ENCODE data around the gene PRKAR1B.
"Not testable (repeated sequence)": the region's sequence is repeated elsewhere in the genome, so short reads cannot be mapped to it uniquely, and the experiment has no call there.

PRKAR1B gene

DNA sequence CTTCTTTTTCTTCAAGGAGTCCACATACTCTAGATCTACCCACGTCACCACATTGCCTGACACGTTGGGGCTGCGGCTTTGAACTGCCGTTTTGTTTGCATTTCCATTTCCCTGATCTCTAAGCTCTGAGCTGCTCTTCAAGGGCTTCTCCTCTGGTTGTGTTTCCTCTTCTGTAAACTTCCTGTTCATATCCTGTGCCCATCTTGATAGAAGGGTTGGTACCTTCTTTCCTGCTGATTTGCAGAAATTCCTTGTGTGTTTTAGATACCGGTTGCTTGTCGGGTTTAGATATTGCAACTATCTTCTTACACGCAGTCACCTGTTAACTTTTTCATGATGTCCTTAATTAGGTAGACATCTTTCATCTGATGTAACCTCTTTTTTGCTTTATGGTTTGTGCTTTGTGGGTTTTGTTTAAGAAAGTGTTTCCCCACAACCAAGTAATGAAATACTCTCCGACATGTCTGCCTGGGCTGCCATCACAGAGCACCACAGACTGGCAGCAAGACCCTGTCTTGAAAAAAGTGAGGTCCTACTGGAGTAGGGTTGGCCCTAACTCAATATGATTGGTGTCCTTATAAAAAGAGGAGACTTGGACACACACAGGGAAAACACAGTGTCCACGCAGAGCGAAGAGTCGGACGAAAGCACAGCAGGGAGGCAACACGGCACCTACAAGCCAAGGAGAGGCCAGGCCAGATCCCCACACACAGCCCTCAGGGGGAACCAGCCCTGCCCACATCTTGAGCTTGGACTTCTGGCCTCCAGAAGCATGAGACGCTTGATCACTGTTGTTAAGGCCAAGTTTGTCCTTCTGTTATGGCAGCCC lies 108.3 kb downstream of the PRKAR1B start:
- DNase-seq: no peak

- no peak for DNase-seq
These were observed 109.2 kb downstream of the PRKAR1B start for GRCh38 chr7:617614-618538.

- no peak for DNase-seq
These were observed 113.5 kb downstream of the PRKAR1B start for GRCh38 chr7:613442-614140.

- not testable (repeated sequence) for DNase-seq
These were observed 115.2 kb downstream of the PRKAR1B start for GRCh38 chr7:611837-612236.

- no peak for DNase-seq
These were observed 115.7 kb downstream of the PRKAR1B start for GRCh38 chr7:611281-611810.

DNA sequence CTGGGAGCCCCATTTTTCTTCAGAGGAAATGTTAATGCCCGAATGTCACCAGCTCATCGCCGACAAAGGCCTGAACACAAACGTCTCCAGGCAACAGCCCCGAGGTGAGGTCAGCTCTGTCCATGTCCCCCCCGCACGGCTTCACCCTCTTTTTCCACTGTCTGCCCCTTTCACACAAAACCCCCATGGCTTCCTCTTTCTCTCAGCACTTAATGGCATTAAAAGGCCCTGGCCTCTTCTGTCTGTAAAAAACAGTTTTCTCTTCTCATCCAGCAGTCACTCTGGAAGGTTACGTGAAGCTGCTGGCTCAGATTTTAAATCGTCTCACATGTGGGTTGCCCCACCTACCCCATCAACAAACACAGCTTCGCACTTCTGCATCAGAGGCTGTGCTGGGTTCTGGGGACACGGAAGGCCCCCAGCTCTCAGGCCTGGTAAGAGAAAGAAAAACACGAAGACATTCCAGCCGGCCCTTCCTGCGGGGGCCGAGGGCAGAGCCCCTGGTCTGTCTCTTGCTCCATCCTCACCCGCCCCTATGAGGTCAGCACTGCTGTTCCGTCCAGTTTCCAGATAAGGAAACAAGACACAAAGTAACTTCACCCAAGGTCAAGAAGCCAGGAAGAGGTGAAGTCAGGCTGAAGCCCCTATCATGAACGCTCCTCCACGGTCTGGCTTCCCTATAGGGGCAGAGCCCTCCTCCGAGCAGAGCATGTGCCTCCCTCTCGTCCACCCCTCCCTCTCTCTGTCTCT lies 116.4 kb downstream of the PRKAR1B start:
- no peak for DNase-seq

GRCh38 chr7:610141-610530 lies 116.9 kb downstream of the PRKAR1B start:
- DNase-seq: no peak

DNA sequence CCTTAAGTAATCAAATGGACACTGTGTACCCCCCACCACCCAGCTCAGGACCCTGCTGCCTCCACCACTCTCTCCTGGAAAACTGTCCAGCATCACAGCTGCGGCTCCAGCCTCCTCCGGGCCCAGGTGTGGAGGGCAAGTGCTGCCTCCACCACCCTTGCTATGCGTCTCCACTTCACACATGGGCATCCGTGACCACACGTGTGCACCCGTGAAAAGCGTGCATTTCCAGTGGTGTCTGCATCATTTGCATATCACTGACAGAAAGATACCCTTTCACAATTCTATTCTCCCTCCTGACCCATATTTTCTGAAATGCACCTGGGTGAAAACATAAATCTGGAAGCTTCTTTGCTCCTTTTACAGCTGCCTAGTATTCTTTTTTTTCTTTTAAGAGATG lies 117.7 kb downstream of the PRKAR1B start:
- no peak for DNase-seq

DNA sequence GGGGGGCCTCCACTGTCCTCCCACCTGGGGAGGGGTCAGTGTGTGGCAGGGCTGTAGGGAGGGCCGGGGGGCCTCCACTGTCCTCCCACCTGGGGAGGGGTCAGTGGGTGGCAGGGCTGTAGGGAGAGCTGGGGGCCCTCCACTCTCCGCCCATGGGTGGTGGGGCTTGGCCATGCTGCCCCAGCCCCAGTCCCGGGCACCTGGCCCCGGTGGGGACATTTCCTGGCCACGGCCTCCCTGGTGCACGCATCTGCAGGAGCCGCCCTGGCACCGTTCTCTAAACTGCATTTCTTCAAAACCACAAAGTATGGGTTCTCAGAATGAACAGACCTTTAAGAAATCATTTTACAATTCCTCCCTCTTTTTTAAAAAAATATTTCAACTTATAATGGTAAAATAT lies 118.1 kb downstream of the PRKAR1B start:
- no peak for DNase-seq

DNA sequence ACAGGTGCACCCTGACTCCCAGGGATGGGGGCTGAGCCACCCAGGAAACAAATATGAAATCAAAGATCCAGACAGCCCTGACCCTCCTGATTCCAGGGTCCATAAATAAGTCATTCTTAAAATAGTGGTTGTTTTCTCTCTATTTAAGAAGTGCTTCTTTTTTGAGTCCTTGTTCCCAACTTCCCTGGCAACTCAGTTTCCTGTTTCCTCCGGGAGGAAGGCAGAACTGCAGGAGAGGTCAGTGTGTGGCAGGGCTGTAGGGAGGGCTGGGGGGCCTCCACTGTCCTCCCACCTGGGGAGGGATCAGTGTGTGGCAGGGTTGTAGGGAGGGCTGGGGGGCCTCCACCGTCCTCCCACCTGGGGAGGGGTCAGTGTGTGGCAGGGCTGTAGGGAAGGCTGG lies 118.7 kb downstream of the PRKAR1B start:
- no peak for DNase-seq

GRCh38 chr7:607938-608337 lies 119.1 kb downstream of the PRKAR1B start:
- DNase-seq: no peak

DNA sequence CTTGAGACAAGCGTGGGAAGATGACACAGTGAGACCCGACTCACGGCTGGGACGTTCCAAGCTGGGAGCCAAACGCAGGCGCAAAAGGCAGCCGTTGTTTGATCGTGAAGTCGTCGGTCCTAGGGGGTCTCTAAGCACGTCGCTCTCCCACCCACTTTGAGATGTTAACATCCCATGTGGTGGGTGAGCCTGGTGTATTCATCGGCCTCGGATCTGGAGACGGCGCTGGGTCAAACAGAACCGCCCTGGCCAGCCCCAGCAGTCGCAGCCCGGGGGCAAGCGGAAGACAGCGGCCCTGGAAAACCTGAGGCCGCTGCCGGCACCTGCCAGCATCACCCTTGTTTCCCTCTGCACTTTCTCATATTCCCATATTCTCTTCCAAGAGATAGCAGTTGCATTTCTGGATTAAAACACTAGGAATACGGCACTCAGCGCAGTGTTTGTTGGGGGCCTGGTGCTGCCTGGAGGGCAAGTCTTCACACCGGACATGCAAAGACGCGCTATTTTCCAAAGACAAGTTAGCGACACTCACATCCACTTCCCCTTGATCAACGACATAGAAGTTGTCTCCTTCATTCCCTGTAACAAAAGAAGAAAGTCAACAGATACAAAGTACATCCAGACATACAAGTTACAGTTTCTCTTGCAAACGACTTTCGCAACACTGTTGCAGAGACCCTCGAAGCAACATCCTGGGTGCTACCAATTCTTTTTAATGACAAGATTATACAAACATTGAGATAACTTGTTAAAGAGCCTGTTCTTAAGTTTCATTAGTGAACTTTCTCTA lies 121.2 kb downstream of the PRKAR1B start:
- DNase-seq: no peak

GRCh38 chr7:604884-605531 lies 122.1 kb downstream of the PRKAR1B start:
- DNase-seq: no peak

- peak; percentile 26 for DNase-seq
These were observed 122.8 kb downstream of the PRKAR1B start for GRCh38 chr7:604001-604883.

- DNase-seq: no peak
These were observed 123.7 kb downstream of the PRKAR1B start for GRCh38 chr7:603152-603951.

DNA sequence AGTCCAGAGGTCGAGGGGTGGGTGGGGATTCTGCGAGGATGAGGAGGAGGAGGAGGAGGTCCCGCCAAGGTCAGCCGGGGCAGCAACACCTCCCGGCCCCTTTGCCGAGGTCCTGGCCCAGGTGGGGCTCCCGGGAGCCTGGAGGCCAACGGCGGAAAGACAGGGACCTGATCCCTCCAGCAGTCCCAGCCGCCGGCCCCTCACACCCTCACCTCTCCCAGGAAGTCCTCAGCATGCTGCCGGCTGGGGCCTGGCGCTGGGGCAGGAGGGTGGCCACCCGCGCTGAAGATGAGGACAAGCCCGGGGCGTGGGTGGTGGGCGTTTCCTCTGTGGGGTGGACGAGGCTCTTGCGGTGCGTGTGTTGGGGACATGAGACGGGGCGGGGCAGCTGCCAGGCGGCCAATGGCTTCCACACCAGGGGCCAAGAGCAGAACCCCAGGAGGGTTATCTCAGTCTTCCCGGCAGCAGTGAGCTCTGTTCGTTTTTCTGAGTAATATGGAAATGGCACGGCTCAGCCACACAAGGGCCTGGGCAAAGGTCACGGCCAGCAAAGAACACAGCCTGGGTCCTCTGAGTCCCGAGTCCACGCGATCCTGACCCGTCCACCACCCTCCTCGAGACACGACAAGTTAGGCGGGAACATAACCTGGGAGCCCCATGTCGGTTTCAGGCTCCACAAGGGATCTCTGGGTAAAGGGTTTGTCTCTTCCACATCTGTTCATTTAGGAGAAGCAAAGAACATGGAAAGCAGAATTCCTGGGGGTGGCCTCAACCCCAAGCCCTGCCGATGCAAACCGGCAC lies 124.5 kb downstream of the PRKAR1B start:
- DNase-seq: no peak

DNA sequence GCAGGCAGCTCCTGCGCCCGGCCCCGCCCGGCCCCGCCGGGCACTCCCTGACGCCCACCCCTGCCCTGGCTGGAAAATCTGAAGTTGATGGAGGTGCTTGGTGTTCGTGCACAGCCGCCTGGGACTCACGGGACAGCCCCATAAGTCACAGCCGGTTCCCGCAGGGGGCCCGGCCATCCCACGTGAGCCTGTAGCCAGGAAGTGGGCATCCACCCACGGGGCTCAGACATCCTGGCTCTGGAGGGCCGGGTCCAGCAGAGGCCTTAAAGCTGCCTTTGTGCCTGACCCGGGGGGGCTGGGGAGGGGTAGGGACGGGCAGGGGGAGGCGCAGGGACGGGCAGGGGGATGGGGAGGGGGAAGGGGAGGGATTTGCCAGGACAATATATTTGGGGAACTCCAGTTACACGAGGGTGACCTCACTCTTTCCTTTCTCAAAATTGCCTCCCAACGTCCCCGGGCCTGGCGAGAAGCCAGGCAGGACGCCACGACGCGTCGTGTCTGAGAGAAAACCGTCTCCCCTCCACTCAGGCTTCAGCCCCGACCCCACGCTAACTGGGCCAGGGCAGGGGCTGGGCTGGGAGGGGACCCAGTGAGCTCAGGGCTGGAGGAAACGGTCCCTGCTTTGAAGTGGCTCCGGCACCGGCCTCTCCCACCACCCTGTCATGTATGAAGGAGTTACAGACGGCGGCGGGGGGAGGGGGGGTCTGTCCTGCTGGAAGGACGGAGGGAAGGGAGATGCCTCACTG lies 125.3 kb downstream of the PRKAR1B start:
- DNase-seq: no peak
